CD4-positive, alpha-beta T cell treated with Interleukin-1 beta for 1 hour (primary cell): ENCODE measurements around the gene TAOK1.

Source experiments
- DNase-seq, 2 donors: peaks; one replicate each; pipeline ENCODE4 v3.0.0-alpha.2; 2020 to 2022

The TAOK1 gene

GRCh38 chr17:29586676-29587469, 196.7 kb downstream of the TAOK1 start:
- DNase-seq, result no peak

GRCh38 chr17:29587591-29587990, 197.4 kb downstream of the TAOK1 start:
- DNase-seq, result no peak

GRCh38 chr17:29588017-29588561, 197.9 kb downstream of the TAOK1 start:
- no peak for DNase-seq

- DNase-seq, result peak; percentile 52 to 54
Measured at GRCh38 chr17:29588562-29589411, 198.6 kb downstream of the TAOK1 start.

- peak; percentile 87 for DNase-seq
Measured at GRCh38 chr17:29589524-29590410, 199.6 kb downstream of the TAOK1 start, which contains the start of gene GIT1. Gene GIT1 (minus strand): TSS chr17:29589648. CDS start chr17:29589378, 270 bp downstream.

GRCh38 chr17:29590411-29591145, 200.4 kb downstream of the TAOK1 start:
- DNase-seq, result no peak

GRCh38 chr17:29591146-29591736, 201.1 kb downstream of the TAOK1 start:
- peak in 1 of 2 donors; percentile 28 for DNase-seq

GRCh38 chr17:29591737-29592608, 201.8 kb downstream of the TAOK1 start:
- peak; percentile 78 to 81 for DNase-seq

GRCh38 chr17:29592850-29593551, 202.8 kb downstream of the TAOK1 start, which contains the start of gene ANKRD13B:
Gene ANKRD13B (plus strand): TSS chr17:29593132. CDS start chr17:29593622, 490 bp downstream.
- DNase-seq, result no peak

- DNase-seq, result no peak
Measured at GRCh38 chr17:29593591-29594518, 203.7 kb downstream of the TAOK1 start.

GRCh38 chr17:29594519-29595090, 204.4 kb downstream of the TAOK1 start:
- no peak for DNase-seq

- DNase-seq, result no peak
Measured at GRCh38 chr17:29595107-29595942, 205.2 kb downstream of the TAOK1 start.

GRCh38 chr17:29595943-29596774, 206.0 kb downstream of the TAOK1 start:
- DNase-seq, result no peak

GRCh38 chr17:29596811-29597210, 206.6 kb downstream of the TAOK1 start:
- DNase-seq, result no peak

- DNase-seq, result no peak
Measured at GRCh38 chr17:29597361-29598172, 207.4 kb downstream of the TAOK1 start.
